Ishikawa (cell line): ENCODE data around the gene EPS8L2.

Experiments used
- CEBPB ChIP-seq: IDR thresholded peaks from 2 replicates; pipeline ENCODE4 v1.6.1; 2012
- CREB1 ChIP-seq: IDR thresholded peaks from 2 replicates; pipeline ENCODE4 v1.6.1; 2012; ENCODE audit warnings: low read depth
- EGR1 ChIP-seq: IDR thresholded peaks from 2 replicates; pipeline ENCODE4 v1.6.1; 2012
- EP300 ChIP-seq: IDR thresholded peaks from 2 replicates; pipeline ENCODE4 v1.6.1; 2012; ENCODE audit warnings: borderline replicate concordance
- FOXM1 ChIP-seq: IDR thresholded peaks from 2 replicates; pipeline ENCODE4 v1.6.1; 2012; ENCODE audit warnings: low read depth, borderline replicate concordance
- NFIC ChIP-seq: IDR thresholded peaks from 2 replicates; pipeline ENCODE4 v1.6.1; 2012
- RAD21 ChIP-seq: IDR thresholded peaks from 2 replicates; pipeline ENCODE4 v1.6.1; 2012; ENCODE audit warnings: low read depth
- REST ChIP-seq: IDR thresholded peaks from 2 replicates; pipeline ENCODE4 v1.6.1; 2012; ENCODE audit warnings: low read depth, mild to moderate bottlenecking
- TAF1 ChIP-seq: IDR thresholded peaks from 2 replicates; pipeline ENCODE4 v1.6.1; 2012; ENCODE audit warnings: low read depth, mild to moderate bottlenecking
- TCF12 ChIP-seq: IDR thresholded peaks from 2 replicates; pipeline ENCODE4 v1.6.1; 2012; ENCODE audit warnings: low read depth
- TEAD4 ChIP-seq: IDR thresholded peaks from 2 replicates; pipeline ENCODE4 v1.6.1; 2012
- USF1 ChIP-seq: IDR thresholded peaks from 2 replicates; pipeline ENCODE4 v1.6.1; 2012
- YY1 ChIP-seq: IDR thresholded peaks from 2 replicates; pipeline ENCODE4 v1.6.1; 2012; ENCODE audit warnings: low read depth
- ZBTB7A ChIP-seq: IDR thresholded peaks from 2 replicates; pipeline ENCODE4 v1.6.1; 2012; ENCODE audit warnings: low read depth
- TF ChIP-seq, protein P1 (sequence below): IDR thresholded peaks from 2 replicates; pipeline ENCODE4 v1.6.1; 2012

Gene EPS8L2

GRCh38 chr11:698493-699115 lies 7.4 kb upstream of the EPS8L2 start:
- TF ChIP-seq EGR1 = no peak

DNA sequence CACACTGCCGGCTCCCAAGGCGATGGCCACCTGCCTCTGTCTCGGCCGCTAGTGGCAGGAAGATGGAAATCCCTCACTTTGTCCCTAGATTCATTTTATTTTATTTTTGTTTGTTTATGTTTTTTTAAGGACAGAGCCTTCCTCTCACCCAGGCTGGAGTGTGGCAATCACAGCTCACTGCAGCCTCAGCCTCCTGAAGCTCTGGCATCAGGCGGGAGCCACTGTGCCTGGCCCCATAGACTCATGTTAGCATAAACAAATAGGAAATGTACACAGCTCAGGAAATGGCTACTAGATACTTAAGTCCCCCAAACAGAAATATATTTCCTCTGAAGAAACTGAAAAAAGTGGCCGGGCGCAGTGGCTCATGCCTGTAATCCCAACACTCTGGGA lies 6.9 kb upstream of the EPS8L2 start:
- TF ChIP-seq RAD21 = no peak
- TF ChIP-seq USF1 = no peak
- no peak for TF ChIP-seq REST
- TF ChIP-seq EP300 = no peak
- no peak for TF ChIP-seq FOXM1
- no peak for TF ChIP-seq EGR1

DNA sequence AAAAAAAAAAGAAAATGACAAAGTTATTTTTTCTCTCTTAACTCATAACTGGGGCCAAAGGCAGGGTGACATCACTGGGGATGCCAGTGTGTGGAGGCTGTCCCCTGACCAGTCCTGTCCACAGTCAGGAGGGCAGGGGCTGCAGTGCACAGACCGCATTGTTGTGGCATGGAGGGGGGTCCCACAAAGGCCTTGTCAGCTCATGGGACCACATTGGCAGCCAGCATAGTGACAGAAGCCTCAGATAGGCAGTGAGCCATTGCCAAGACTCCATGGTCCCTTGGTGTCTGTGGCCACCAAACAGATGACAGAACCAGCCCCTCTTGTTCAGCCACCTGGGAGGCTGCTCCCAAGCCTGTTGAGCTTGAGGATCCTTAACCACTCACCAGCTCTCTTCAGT lies 6.3 kb upstream of the EPS8L2 start:
- TF ChIP-seq REST (no peak), TEAD4 (no peak), EGR1 (no peak), YY1 (no peak), FOXM1 (no peak)

- TF ChIP-seq EGR1 (no peak), REST (no peak), NFIC (no peak), YY1 (no peak), ZBTB7A (no peak), TCF12 (no peak), USF1 (no peak), TAF1 (no peak), CREB1 (no peak), EP300 (no peak), TEAD4 (no peak), FOXM1 (no peak), CEBPB (no peak), RAD21 (no peak)
- TF ChIP-seq, protein P1, sequence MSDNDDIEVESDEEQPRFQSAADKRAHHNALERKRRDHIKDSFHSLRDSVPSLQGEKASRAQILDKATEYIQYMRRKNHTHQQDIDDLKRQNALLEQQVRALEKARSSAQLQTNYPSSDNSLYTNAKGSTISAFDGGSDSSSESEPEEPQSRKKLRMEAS = no peak
Observed at GRCh38 chr11:701741-702461, 4.1 kb upstream of the EPS8L2 start.
